Rectal smooth muscle tissue (tissue), 1 donor: Measurements from ENCODE around the gene TNRC6C.
"Not testable (repeated sequence)": the region's sequence is repeated elsewhere in the genome, so short reads cannot be mapped to it uniquely, and the experiment has no call there.

Experiments
- H3K27ac ChIP-seq: one replicate; pipeline ENCODE4 v1.7.0; 2013; ENCODE audit warnings: low read depth, low read length, inconsistent platforms
- H3K27me3 ChIP-seq: one replicate; pipeline ENCODE4 v1.7.0; 2013; ENCODE audit warnings: low read length; ENCODE audit not compliant: control insufficient read depth, insufficient read depth
- H3K36me3 ChIP-seq: one replicate; pipeline ENCODE4 v1.7.0; 2013; ENCODE audit warnings: low read length; ENCODE audit not compliant: control insufficient read depth, insufficient read depth
- H3K4me1 ChIP-seq: one replicate; pipeline ENCODE4 v1.7.0; 2013; ENCODE audit warnings: low read length; ENCODE audit not compliant: control insufficient read depth, insufficient read depth
- H3K4me3 ChIP-seq: one replicate; pipeline ENCODE4 v1.7.0; 2013; ENCODE audit warnings: low read length
- H3K9ac ChIP-seq: one replicate; pipeline ENCODE4 v1.7.0; 2013; ENCODE audit warnings: low read length

TNRC6C gene

GRCh38 chr17:77924757-77925336 is 33.7 kb upstream of the TNRC6C start:
- Histone ChIP-seq H3K4me1 (no peaks in the 10 kb centered on the region), H3K36me3 (no peaks in the 10 kb centered on the region), H3K27ac (no peak overlapping the region), H3K27me3 (peaks cover 3% of the 10 kb centered on the region), H3K4me3 (no peak overlapping the region), H3K9ac (no peak overlapping the region)

GRCh38 chr17:77925831-77926543 is 32.5 kb upstream of the TNRC6C start:
- no peak overlapping the region for H3K4me3 ChIP-seq
- H3K27ac ChIP-seq = no peak overlapping the region
- H3K36me3 ChIP-seq = no peaks in the 10 kb centered on the region
- peaks cover 3% of the 10 kb centered on the region for H3K27me3 ChIP-seq
- H3K4me1 ChIP-seq = no peaks in the 10 kb centered on the region
- H3K9ac ChIP-seq = no peak overlapping the region

- no peak overlapping the region for H3K9ac ChIP-seq
These were observed 31.5 kb upstream of the TNRC6C start for GRCh38 chr17:77926981-77927380.

DNA sequence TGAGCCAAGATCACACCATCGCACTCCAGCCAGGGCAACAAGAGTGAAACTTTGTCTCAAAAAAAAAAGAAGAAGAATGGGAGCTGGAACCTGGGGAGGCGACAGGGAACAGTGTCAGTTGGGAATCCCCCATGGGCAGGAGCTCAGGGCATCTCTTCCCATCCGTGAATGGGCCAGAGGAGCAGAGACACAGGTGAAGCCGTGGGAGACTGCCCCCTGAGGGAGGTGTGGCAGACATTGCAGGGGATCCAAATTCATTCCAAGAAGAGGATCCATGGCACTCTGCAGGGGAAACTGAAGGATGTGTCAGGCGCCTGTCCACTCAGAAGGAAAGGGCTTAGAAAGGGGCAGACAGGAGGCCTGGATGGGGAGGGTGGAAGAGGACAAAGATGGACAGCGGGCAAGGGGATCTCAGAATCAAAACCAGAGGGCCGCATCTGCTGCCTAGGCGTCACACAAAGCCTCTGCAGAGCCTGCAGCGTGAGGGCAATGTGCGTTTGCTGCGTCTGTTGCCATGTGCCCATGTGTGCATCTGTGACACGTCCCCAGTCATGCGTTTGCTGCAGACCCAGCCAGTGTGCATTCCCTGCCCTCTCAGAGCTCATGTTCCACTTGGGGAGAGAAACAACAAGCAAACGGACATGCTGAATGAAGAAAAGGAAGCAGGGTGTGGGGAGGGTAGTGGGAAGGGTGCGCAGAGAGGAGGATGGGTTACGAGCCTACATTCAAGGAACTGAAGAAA is 30.6 kb upstream of the TNRC6C start:
- H3K27ac ChIP-seq = no peak overlapping the region

More at GRCh38 chr17:77926981-77927380, 31.5 kb upstream of the TNRC6C start:
- Histone ChIP-seq H3K4me3 (no peak overlapping the region), H3K27ac (no peak overlapping the region), H3K4me1 (no peaks in the 10 kb centered on the region), H3K36me3 (no peaks in the 10 kb centered on the region), H3K27me3 (peaks cover 3% of the 10 kb centered on the region)

DNA sequence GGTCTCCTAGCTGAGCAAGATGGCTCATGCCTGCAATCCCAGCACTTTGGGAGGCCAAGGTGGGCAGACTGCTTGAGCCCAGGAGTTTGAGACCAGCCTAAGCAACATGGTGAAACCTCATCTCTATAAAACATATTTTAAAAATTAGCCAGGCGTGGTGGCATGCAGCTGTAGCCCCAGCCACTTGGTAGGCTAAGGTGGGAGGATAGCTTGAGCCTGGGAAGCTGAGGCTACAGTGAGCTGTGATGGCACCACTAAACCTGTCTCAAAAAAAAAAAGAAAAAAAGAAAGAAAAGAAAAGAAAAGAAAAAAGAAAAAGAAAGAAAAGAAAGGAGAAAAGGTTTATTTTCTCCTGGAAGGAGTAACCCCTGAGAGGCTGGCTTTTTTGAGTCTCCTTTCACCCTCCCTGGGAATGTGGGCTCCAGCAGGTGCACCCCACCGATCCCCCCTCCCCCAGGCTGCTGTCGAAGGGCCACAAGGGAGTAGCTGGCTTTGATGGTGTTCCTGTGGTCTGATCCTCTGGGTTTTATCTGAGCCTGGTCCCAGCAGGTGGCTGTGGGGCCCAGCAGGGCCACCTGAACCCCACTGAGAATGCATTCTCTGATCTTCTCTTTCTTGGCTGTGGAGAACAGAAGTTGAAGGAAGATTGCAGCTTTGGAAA is 29.9 kb upstream of the TNRC6C start:
- Histone ChIP-seq H3K9ac (no peak overlapping the region), H3K36me3 (no peaks in the 10 kb centered on the region), H3K27ac (no peak overlapping the region), H3K4me1 (no peaks in the 10 kb centered on the region), H3K27me3 (peaks cover 2% of the 10 kb centered on the region), H3K4me3 (no peak overlapping the region)

More for the DNA sequence above, 30.6 kb upstream of the TNRC6C start:
- Histone ChIP-seq H3K36me3 (no peaks in the 10 kb centered on the region), H3K4me1 (no peaks in the 10 kb centered on the region), H3K9ac (no peak overlapping the region), H3K4me3 (no peak overlapping the region), H3K27me3 (peaks cover 3% of the 10 kb centered on the region)

DNA sequence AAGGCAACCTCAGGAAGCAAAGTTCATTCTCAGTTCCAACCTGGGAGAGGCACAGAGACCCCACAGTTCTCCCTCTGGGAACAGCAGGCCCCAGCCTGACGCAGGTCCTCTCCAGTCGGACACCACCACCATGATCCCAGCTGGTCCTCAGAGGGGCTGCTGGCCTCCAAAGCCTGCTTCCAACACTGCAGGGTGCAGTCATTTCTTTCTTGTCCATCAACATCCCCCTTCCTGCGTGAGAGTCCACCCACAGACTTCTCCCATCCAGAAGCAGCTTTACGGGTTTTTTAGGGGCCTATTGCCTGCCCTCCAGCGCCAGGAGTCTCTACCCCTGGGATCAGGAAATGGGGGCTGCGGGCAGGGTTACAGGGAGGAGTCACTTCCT is 29.3 kb upstream of the TNRC6C start:
- no peaks in the 10 kb centered on the region for H3K27me3 ChIP-seq
- H3K27ac ChIP-seq = no peak overlapping the region
- H3K36me3 ChIP-seq = no peaks in the 10 kb centered on the region
- no peak overlapping the region for H3K9ac ChIP-seq
- H3K4me3 ChIP-seq = no peak overlapping the region
- no peaks in the 10 kb centered on the region for H3K4me1 ChIP-seq

DNA sequence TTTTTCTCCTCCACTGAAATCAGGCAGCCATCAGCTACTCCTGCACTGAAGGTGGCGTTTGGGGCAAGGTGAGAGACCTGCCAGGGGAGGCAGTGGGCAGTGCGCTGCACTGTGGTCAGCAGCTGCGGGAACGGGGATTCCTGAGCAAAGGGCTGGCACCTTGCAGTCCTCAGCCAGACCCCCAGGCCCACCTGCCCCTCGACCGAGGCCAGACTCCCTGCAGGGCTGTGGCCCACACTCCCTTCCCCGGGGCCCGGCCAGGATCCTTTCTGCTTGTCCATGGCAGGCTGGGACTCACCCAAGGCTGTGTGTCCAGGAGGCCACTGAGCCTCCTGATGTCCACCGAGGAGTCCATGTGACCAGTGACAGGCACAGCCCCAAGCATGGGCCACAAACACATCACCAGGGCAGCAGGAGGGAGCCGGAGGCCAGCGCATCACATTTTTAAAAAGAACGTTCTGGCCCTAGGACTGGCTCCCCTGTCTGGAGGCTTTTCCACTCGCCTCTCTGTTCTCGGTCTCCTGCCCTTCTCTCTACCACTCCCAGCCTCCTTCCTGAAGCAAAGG is 28.5 kb upstream of the TNRC6C start:
- H3K27ac ChIP-seq = no peak overlapping the region
- H3K36me3 ChIP-seq = no peaks in the 10 kb centered on the region
- no peak overlapping the region for H3K9ac ChIP-seq
- H3K4me3 ChIP-seq = no peak overlapping the region
- H3K4me1 ChIP-seq = no peaks in the 10 kb centered on the region
- H3K27me3 ChIP-seq = no peaks in the 10 kb centered on the region

- Histone ChIP-seq H3K9ac (no peak overlapping the region), H3K4me3 (no peak overlapping the region), H3K4me1 (no peaks in the 10 kb centered on the region), H3K27me3 (no peaks in the 10 kb centered on the region), H3K27ac (no peak overlapping the region), H3K36me3 (no peaks in the 10 kb centered on the region)
These were observed 27.4 kb upstream of the TNRC6C start for GRCh38 chr17:77930780-77931768.

DNA sequence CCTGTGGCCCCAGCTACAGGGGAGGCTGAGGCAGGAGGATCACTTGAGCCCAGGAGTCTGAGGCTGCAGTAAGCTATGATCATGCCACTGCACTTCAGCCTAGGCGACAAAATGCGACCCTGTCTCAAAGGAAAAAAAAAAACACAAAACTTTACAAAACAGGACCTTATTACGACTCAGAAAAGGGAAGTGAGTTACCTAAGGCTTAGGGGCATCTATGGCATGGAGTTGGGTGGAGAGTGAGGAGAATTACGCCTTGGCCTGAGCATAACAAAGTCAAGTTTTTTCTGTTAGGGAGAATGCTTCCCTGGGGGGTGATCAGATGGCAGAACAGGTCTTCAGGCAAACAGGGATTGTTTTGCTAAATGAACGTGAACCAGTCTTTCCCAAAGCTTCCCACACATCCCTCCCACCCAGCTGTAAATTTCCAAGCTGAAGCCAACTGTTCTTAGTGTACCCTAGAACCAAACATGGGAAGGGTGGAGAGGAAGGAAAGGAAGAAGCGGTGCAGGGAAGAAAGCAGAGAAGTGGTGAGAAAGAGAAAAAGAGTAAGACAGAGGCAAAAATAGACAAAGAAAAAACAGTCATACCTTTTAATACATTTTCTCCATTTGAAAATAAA is 24.6 kb upstream of the TNRC6C start:
- Histone ChIP-seq H3K36me3 (no peaks in the 10 kb centered on the region), H3K27me3 (no peaks in the 10 kb centered on the region), H3K4me1 (no peaks in the 10 kb centered on the region), H3K9ac (no peak overlapping the region), H3K4me3 (no peak overlapping the region), H3K27ac (no peak overlapping the region)

- no peaks in the 10 kb centered on the region for H3K36me3 ChIP-seq
- H3K9ac ChIP-seq = no peak overlapping the region
- H3K4me1 ChIP-seq = no peaks in the 10 kb centered on the region
- no peaks in the 10 kb centered on the region for H3K27me3 ChIP-seq
- no peak overlapping the region for H3K27ac ChIP-seq
- H3K4me3 ChIP-seq = no peak overlapping the region
These were observed 23.4 kb upstream of the TNRC6C start for GRCh38 chr17:77935121-77935571.

- H3K4me1 ChIP-seq, H3K4me3 ChIP-seq, H3K36me3 ChIP-seq, H3K9ac ChIP-seq, H3K27ac ChIP-seq, H3K27me3 ChIP-seq: not testable (repeated sequence)
These were observed 22.8 kb upstream of the TNRC6C start for GRCh38 chr17:77935744-77936143.
